22Rv1 (cell line): ENCODE data around the gene LRRC40.

Experiments
- H3K27ac ChIP-seq: fragments of 450-650 bp; 2 replicates; pipeline ENCODE4 v1.5.1; 2017
- ZFX ChIP-seq: fragments of 450-650 bp; IDR thresholded peaks from 2 replicates; pipeline ENCODE4 v1.6.1; 2017; ENCODE audit warnings: antibody characterized with exemption, borderline replicate concordance
- TF ChIP-seq, protein P1 (sequence below): fragments of 450-650 bp; IDR thresholded peaks from 2 replicates; pipeline ENCODE4 v1.5.1; 2017; ENCODE audit warnings: mild to moderate bottlenecking

LRRC40 gene

GRCh38 chr1:70115315-70115714, 90.1 kb downstream of the LRRC40 start:
- H3K27ac ChIP-seq, result no peak overlapping the region
- TF ChIP-seq, protein P1, sequence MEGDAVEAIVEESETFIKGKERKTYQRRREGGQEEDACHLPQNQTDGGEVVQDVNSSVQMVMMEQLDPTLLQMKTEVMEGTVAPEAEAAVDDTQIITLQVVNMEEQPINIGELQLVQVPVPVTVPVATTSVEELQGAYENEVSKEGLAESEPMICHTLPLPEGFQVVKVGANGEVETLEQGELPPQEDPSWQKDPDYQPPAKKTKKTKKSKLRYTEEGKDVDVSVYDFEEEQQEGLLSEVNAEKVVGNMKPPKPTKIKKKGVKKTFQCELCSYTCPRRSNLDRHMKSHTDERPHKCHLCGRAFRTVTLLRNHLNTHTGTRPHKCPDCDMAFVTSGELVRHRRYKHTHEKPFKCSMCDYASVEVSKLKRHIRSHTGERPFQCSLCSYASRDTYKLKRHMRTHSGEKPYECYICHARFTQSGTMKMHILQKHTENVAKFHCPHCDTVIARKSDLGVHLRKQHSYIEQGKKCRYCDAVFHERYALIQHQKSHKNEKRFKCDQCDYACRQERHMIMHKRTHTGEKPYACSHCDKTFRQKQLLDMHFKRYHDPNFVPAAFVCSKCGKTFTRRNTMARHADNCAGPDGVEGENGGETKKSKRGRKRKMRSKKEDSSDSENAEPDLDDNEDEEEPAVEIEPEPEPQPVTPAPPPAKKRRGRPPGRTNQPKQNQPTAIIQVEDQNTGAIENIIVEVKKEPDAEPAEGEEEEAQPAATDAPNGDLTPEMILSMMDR, result no peak
- no peak for TF ChIP-seq ZFX

DNA sequence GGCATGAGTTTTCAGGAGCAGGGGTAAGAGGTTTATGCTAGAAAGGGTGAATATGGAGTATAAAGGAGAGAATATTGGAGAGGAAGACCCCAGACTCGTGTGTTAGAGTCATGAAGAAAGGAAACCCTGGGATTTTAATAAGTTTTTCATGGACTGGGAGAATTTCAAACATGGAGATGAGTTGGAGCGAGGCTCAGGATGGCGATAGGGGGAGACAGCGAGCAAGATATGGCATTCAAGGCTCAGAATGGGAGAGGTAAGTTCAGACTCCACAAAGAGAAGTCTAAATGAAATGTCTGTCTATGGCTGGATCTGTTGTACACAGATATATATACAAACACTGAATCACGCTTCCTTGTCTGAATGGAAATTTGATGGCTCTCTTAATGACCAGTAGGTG, 92.5 kb downstream of the LRRC40 start:
- no peak overlapping the region for H3K27ac ChIP-seq
- no peak for TF ChIP-seq ZFX
- TF ChIP-seq, protein P1, result peak; percentile 46

DNA sequence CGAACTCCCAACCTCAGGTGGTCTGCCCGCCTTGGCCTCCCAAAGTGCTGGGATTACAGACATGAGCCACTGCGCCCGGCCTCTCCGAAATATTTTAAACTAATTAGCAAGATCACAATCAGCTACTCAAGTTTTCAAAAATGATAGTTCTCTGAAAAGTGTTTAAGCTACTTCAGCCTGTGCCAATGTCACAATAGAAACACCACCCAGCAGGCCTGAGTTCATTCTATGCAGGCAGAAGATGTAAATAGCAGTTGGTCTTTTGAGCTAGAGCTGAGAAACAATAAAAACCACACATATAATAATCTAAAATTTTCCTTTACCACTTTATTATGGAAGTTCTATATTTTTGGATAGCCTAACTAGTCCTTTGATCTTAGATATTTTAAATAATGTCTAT, 96.1 kb downstream of the LRRC40 start:
- no peak for TF ChIP-seq ZFX
- TF ChIP-seq, protein P1, result no peak
- no peak overlapping the region for H3K27ac ChIP-seq

GRCh38 chr1:70103770-70104169, 101.6 kb downstream of the LRRC40 start:
- no peak overlapping the region for H3K27ac ChIP-seq
- TF ChIP-seq, protein P1, result no peak
- no peak for TF ChIP-seq ZFX

DNA sequence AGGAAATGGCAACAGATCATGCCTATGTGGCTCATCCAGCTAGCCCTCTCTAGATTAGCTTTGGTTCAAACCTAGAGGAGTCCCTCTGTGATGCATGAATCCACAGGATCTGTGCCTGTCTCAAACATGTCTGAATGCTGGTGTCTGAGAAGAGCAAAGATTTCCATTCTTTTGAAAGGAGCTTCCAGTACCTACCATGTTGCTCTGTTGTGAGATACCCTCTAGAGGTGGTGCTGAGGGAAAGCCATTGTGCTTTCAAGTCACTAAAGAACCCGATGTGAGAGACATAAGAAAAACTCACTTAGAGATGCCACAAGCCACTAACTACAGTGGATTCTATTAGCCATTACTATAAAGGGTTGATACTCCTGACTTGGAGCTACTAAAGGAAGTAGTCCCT, 103.6 kb downstream of the LRRC40 start:
- TF ChIP-seq, protein P1, result no peak
- no peak overlapping the region for H3K27ac ChIP-seq

GRCh38 chr1:70101231-70101630, 104.1 kb downstream of the LRRC40 start:
- TF ChIP-seq, protein P1, result no peak
- no peak for TF ChIP-seq ZFX
- H3K27ac ChIP-seq, result no peak overlapping the region
